GM11168 (cell line): ENCODE measurements around the gene MAPK8IP3.
"Not testable (repeated sequence)": the region's sequence is repeated elsewhere in the genome, so short reads cannot be mapped to it uniquely, and the experiment has no call there.

ENCODE experiments used
- in situ Hi-C: fragments of 300-500 bp; cut with MboI; formaldehyde crosslinking; loops from one replicate; pipeline ENCODE4 v1.12.0; 2022; ENCODE audit warnings: low sequenced_read_pairs; ENCODE audit not compliant: unreplicated experiment

MAPK8IP3 gene

DNA sequence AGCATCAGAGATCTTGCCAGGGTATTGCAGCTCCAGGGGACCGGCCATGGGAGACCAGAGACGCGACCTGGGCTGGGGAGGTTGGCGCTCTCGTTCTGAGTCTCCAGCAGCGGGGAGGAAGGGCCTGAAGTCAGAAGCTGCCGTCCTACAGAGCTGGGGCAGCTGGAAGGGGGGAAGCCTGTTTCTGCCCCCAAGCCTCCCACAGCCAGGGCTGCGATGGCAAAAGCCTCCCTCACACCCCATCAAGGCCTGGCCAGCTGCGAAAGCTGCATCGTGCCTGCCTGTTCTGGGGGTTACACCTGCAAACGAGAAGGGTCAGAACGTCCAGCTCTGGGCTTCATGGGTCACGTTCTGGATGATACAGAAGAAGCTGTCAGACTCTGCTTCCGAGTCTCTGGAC is 26.1 kb downstream of the MAPK8IP3 start:
- in situ Hi-C loops: no loop called here

DNA sequence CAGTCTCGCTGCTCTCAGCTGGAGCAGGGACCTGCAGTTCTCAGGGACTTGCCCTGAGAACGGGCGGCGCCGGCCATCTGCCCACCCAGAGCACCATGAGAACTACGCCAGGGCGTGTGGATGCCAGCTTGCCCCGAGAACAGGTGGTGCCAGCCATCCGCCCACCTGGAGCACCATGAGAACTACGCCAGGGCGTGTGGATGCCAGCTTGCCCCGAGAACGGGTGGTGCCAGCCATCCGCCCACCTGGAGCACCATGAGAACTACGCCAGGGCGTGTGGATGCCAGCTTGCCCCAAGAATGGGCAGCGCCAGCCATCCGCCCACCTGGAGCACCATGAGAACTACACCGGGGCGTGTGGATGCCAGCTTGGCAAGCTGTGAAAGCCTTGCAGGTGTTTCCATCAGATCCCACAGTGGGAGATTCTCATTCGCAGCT is 26.6 kb downstream of the MAPK8IP3 start:
- in situ Hi-C loops: not testable (repeated sequence)

DNA sequence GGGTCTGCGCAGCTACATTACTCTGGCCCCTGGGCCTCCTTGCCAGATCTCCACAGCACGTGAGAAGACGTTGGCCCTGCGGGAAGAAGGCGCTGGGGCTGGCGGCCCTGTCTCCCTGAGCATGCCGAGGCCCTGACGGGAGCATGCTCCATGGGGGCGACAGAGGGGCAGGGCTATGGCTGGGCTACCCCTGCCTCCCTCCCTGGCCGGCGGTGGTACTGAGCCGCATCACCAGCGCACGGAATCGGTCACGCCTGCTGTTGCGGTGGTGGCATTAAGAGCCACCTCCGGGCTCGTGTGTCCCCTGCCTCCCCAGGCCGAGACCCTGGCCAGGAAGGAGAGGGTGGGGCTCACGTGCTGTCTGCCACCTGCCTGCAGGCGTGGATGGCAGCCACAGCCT is 28.1 kb downstream of the MAPK8IP3 start:
- in situ Hi-C loops: no loop called here

DNA sequence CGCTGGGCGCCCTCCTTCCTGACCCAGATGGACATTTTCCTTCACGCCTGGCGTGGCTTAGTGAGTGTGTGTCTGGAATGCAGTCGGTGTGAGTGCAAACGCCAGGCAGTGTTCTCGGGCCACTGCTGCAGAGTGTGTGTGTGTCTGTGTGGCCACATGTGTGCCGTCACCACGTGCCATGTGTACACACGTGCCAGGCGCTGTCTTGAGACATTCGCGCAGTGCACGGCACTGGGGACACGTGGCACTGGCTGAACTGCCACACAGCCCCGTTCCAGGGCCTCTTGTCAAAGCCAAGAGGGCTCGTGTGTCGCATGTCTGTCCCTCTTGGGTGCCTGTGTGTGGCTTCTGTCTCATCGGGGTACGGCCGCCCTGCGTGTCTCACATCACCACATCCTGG is 28.8 kb downstream of the MAPK8IP3 start:
- in situ Hi-C loops: no loop called here

DNA sequence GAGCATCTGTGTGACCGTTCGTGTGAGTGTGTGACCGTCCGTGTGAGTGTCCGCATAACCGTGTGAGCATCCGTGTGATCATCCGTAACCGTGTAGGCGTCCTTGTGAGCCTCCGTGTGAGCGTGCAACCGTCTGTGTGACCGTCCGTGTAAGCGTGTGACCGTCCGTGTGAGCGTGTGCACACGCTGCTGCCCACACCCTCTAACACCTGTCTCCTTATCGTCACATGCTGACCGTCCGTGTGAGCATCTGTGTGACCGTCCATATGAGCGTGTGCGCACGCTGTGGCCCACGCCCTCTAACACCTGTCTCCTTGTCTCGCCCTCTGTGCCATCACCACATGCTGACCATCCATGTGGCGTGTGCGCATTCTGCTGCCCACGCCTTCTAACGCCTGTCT is 34.2 kb downstream of the MAPK8IP3 start:
- in situ Hi-C loops: no loop called here

DNA sequence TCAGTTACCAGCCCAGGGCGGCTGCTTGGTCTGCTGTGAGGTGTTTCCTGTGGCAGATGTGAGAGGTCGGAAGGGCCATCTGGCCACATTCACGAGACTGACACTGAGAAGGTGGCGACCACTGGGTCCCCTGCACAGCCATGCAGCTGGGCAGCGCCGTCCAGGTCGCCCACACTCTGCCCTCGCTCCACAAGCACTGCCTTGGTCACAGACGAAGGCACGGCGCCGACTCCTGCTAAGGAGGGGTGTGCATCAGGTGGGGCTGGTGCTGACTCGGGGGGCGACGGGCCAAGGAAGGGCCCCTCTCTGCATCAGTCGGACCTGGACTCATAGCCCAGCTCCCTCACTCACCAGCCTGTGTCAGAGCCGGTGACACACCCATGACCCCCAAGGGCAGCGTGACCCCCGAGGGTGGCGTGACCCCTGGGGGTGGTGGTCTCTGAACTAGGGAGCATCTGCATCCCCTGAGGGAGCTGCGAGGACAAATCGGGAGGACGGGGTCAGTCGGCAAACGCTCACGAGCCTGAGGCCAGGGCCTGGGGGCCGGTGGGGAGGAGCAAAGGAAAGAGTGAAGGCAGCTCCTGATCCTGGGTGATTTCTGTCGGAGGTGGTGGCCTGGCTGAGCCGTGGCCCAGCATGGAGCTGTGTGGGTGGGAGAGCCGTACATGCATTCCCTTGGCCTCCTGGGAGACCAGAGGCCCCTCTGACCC is 34.9 kb downstream of the MAPK8IP3 start:
- in situ Hi-C loops: no loop called here

DNA sequence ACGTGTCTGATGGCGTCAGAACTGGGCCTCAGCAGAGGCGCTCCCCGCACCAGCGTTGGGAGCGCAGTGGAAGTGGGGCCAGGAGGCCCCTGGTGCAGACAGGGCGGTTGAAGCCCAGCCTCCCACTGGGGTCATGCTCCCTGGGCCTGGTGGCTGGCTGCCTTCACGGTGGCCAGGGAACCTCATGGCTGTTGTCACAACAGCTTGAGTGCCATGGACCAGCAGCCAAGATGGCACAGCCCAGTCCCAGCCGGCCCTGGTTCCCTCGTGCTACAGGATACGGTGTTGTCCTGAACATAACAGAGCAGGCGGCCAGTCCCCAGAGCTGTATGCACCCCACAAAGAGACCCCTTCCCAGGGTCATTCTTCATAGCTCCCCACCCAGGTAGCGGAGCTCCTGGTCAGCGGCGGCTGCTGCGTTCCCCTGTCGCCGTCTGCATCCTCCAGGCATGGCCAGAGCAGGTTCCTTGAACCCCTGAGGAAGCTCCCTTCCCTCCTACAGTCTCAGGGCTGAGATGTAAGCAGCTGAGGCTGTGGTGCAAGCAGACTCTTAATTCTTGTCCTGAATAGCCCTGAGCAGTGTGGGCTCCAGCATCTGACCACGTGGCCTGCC is 35.7 kb downstream of the MAPK8IP3 start:
- in situ Hi-C loops: no loop called here

DNA sequence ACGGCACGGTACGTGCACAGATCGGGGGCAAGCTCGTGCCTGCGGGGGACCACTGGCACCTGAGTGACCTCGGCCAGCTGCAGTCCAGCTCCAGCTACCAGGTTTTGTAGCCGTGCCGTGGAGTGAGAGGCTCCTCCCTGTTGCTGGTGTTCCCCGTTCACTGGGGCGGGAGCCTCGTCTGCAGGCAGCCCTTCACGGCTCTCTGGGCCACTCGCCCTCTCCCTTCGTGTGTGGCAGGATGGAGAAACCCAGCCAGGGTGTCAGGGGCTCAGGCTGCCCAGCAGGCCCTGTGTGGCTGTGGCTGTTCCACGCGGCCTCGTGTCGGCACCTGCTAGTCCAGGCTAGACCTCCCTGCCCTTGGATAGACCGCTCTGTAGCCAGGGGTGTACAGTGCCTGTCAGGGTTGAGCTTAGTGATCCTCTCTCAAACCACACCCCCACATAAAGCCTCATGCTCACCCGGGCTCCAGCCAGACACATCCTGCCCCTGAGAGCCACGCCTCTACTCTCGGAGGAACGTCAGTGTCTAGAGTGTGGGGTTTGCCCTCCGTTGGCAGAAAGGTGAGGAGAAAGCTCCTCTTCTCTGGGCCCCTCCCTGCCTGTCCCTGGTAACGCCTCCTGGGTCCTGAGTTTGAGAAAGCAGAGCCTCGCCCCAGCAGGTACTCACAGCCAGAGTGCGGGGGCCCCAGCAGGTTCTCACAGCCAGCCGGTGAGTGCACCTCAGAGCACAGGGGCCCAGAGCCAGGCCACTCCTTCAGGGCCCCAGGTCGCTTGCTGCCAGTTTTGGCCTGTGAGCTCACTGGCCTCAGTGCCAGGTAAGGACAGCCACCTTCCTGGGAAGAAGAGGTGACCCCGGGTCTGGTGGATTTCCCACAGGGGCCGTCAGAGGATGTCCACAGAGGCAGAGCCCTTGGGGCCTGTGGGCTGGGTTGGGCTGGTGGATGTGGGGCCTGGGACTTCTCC is 37.7 kb downstream of the MAPK8IP3 start:
- in situ Hi-C loops: no loop called here

DNA sequence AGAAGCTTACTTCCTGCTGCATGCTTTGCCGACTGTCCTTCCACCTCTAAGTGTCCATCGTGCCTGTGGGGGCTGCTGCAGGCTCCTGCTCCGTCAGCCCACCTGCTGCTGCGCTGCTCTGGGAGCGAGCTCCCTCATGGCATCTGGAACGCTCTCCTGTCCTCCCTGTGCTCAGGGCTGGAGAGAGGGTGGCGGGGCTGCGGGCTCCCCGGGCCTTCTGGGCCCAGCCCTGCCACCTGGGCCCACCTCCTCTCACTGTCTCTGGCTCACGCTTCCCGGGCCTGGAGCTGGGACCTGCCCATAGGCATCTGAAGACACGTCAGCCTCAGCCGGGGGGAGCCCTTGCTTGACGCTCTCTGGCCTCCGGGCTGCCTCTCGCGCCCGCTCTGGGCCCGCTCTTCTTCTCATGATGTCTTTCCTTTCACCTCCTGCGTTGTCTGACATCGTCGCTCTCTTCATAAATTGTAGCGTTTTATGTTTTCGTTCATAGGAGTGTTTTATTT is 38.4 kb downstream of the MAPK8IP3 start:
- in situ Hi-C loops: no loop called here

DNA sequence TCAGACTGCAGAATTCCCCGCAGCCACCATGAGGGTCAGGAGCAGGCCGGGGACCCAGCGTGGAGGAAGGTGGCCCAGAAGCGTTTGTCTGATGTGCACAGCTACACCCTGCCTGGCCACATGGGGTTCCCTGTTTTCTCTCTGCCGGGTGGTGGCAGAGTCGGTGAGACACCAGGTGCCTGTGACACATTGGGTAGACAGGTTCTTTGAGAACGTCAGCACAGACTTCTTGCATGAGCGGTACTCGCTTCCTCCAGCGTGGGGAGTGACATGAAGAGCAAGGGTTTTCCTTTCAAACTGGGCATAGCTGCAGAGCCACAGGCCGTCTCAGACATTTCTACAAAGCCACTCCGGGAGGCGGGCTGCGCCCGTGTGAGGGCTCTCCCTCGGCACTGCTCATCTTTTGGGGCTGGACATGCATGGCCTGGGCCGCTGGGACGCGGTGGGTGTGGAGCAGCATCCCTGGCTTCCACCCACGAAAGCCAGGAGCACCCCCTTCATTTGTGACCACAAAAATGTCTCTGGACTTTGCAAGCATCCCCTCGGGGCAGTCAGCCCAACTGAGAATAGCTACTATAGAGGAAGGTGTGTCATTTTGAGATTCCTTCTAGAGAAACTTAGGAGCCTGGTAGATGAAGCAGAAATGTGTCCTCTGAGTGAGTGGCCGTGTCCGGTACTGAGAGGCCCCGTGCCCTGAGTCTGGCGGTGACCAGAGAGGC is 39.3 kb downstream of the MAPK8IP3 start:
- in situ Hi-C loops: no loop called here

DNA sequence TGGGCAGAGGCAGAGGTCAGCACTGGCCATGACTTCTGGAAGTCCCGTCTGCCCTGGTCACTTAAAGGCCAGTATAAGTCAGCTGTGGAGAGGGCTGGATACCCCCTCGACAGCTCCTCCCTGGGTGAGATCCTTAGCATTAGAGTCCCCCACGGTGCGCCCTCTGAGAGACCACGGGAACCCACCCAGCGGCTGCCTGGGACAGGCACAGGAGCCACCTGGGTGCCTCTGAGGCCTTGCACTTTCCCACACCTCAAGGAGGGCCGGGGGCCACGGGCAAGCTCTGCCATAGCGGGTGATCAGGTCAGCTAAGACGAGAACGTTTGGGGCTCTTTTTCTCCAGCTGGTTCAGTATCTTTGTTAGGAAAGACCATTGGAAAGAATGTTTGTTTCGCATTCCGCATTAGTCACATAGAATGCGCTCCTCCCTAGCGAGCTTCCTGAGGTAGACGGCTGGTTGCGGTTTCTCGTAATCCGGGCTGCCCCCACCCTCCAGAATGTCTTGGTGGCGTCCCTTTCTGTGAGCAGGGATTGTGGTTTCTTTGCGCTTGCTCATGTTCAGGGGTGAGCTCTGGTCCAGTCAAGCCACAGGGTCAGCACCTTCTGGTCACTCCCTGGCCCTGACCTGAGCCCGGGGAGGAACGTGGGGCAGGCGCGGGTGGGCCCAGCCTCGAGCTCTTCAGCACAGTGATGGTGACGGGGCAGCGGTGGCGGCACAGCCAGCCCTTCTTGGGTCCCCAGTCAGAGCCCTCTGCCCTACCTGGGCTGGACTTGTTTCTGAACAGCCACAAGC is 40.1 kb downstream of the MAPK8IP3 start:
- in situ Hi-C loops: no loop called here

DNA sequence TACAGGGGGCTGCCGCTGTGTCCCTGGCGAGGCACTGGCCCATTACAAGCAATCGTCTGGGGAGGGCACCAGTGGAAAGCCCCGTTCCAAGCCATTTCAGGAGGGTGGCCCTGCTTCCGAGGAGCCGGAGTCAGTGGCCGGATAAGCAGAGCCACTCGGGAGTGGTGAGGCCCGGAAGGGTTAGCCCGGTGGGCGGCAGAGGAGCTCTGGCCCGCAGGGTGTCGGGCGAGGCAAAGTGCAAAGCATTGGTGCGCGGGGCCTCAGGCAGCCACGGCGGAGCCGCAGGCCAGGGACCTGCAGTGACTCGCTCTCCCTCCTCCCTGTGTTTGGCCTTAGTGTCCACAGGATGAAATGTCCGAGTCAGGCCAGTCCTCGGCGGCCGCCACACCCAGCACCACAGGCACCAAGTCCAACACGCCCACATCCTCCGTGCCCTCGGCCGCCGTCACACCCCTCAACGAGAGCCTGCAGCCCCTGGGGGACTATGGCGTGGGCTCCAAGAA is 40.7 kb downstream of the MAPK8IP3 start:
- in situ Hi-C loops: no loop called here

DNA sequence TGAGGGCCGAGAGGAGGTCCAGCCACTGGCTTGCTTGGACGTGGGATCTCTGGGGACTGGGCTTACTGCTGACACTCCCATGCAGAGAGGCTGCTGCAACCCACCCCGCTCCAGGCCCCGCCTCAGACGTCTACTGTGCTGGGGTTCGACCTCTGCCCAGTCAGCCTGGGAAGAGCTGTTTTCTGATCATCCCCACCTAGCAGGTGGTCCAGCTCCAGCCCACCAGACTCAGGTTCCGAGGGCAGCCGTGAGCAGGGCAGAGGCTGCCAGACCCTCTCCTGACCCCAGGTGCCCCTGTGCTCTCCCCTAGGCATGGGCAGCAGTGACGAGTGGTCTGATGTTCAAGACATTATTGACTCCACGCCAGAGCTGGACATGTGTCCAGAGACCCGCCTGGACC is 41.9 kb downstream of the MAPK8IP3 start:
- in situ Hi-C loops: no loop called here

DNA sequence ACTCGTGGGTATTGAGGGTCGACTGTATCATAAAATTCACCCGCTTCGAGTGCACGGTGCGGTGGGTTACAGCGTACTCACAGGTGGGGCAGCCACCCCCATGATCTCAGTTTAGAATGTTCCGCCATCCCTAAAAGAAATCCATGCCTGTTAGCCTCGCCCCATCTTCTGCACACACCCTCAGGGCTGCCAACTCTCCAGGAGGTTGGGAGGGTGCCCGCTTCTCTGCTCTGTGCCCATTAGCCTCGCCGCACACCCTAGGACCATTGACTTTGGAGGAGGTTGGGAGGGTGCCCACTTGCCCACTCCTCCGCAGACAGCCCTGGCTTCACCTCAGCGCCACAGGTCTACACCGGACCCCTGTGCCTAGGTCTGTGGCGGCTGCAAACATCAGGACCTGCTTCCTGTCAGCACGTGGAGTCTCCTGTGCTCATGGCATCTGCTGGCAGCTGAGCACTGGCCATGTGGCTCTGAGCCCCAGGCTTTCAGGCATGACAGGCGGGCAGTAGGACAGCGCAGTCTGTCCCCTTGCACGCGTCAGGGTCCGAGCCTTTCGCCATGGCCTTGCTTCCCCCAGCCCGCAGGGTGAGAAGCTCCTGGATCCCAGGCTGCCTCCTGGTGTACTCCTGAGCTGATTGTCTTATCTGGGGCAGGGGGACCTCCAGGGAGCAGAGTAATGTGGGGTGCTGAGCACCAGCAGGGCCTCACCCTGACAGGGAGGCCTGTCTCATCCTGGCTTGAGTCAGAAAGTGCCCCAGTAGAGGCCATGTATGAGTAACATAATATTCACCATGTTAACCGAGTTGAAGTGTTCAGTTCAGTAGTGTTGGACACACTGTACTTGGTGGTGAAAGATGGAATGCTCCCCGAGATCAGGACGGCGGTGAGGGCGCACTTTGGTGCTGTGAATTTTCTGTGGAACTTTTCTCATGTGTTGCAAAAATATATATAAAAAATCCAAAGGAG is 43.4 kb downstream of the MAPK8IP3 start:
- in situ Hi-C loops: no loop called here

DNA sequence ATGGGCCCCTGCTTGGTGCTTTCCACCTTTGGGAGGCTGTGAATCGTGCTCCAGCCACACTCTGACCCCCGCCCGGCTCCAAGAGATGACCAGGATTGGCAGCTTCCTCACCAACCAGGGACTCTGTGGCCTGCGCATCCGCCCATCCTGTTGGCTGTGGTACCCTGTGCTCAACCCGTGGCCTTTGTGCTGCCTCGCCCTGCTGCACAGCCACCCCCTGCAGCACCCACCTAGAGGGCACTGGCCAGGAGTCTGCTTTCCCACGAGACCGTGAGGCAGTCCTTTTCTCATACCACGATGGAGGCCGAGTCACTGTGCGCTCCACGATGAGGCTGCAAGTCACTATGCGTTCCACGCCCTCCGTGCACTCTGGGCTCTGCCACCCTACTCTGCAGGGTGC is 46.0 kb downstream of the MAPK8IP3 start:
- in situ Hi-C loops: no loop called here

DNA sequence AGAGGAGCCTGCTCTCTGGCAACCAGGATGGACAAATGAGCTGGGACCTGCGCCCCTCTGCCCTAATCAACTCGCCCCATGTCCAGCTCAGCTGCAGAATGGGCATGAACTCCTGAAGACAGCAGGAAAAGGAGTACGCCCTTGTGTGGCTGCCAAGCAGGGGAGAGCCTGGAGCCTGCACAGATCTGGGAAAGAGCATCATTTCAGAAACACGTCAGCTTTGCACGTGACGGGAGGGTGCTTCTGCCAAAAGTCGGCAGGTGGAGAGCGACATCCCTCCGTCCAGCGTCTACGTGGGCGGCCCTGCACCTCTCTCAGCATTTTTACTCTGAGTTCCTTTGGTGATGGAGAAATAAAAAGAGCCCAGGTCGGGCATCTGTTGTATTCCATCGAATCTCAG is 46.9 kb downstream of the MAPK8IP3 start:
- in situ Hi-C loops: no loop called here

DNA sequence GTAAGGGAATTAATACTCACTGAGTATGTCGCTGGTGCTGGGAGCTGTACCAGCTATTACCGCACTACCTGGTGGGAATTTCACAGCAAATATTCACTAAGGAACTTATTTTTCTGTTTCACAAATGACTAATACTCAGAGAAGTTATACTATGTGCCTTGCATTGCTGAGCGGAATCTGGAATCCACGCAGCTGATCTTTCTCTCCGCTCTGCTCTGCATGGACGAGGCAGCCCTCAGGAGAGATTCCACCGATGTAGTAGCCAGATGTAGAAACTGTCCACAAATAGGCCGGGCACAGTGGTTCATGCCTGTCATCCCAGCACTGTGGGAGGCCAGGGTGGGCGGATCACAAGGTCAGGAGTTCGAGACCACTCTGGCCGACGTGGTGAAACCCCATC is 48.2 kb downstream of the MAPK8IP3 start:
- in situ Hi-C loops: no loop called here
